Stimulated activated CD8-positive, alpha-beta memory T cell treated with anti-CD3 and anti-CD28 coated beads, Interleukin-2, amount 100 ng/mL, for 48 hours (primary cell): Measurements from ENCODE around the gene SMG6.
"Not testable (repeated sequence)": the region's sequence is repeated elsewhere in the genome, so short reads cannot be mapped to it uniquely, and the experiment has no call there.

Experiments used
- DNase-seq, 2 donors: peaks; one replicate each; pipeline ENCODE4 v3.0.0-alpha.2; 2020; ENCODE audit warnings: low read depth in 2 of 2

SMG6 gene

GRCh38 chr17:2202996-2203575 lies 100.5 kb downstream of the SMG6 start:
- no peak for DNase-seq

- no peak for DNase-seq
These were observed 101.1 kb downstream of the SMG6 start for GRCh38 chr17:2202302-2202995.

GRCh38 chr17:2199386-2199785 lies 104.2 kb downstream of the SMG6 start:
- DNase-seq: not testable (repeated sequence)

GRCh38 chr17:2198927-2199326 lies 104.7 kb downstream of the SMG6 start:
- DNase-seq: no peak

GRCh38 chr17:2197271-2197670 lies 106.3 kb downstream of the SMG6 start:
- DNase-seq: no peak

GRCh38 chr17:2195729-2196128 lies 107.9 kb downstream of the SMG6 start:
- peak; percentile 24 to 52 for DNase-seq

- DNase-seq: no peak
These were observed 108.7 kb downstream of the SMG6 start for GRCh38 chr17:2194889-2195335.

- DNase-seq: peak; percentile 46 to 55
These were observed 111.1 kb downstream of the SMG6 start for GRCh38 chr17:2192367-2193057.

GRCh38 chr17:2191785-2192184 lies 111.8 kb downstream of the SMG6 start:
- DNase-seq: no peak

- DNase-seq: no peak
These were observed 112.4 kb downstream of the SMG6 start for GRCh38 chr17:2191227-2191626.

GRCh38 chr17:2190014-2190413 lies 113.6 kb downstream of the SMG6 start:
- no peak for DNase-seq

- DNase-seq: no peak
These were observed 114.5 kb downstream of the SMG6 start for GRCh38 chr17:2188971-2189630.

- no peak for DNase-seq
These were observed 115.8 kb downstream of the SMG6 start for GRCh38 chr17:2187758-2188157.

GRCh38 chr17:2186937-2187336 lies 116.6 kb downstream of the SMG6 start:
- no peak for DNase-seq

GRCh38 chr17:2184993-2185931 lies 118.3 kb downstream of the SMG6 start:
- DNase-seq: no peak

- no peak for DNase-seq
These were observed 120.2 kb downstream of the SMG6 start for GRCh38 chr17:2183346-2183745.

- DNase-seq: no peak
These were observed 121.6 kb downstream of the SMG6 start for GRCh38 chr17:2181897-2182448.

GRCh38 chr17:2181206-2181896 lies 122.2 kb downstream of the SMG6 start:
- no peak for DNase-seq

GRCh38 chr17:2180768-2181167 lies 122.8 kb downstream of the SMG6 start:
- DNase-seq: no peak

- DNase-seq: no peak
These were observed 123.8 kb downstream of the SMG6 start for GRCh38 chr17:2179615-2180295.
